Liver (tissue), 9 donors: ENCODE measurements around the gene OR2L13. TPM values are rescaled to one million over a fixed set of nuclear protein-coding genes. Genes with fewer than 3 reads are reported as not detected.

Source experiments
- DNase-seq: peaks from one replicate; pipeline ENCODE4 v3.0.0-alpha.2; 2017; ENCODE audit warnings: low spot score
- H3K27ac ChIP-seq, 2 donors: one replicate each; pipeline ENCODE4 v1.7.0; 2013; ENCODE audit warnings: inconsistent platforms in 2 of 2, low read length in 2 of 2, control low read depth in 1 of 2, low read depth in 1 of 2, mild to moderate bottlenecking in 1 of 2
- H3K27me3 ChIP-seq, 4 donors: one replicate each; pipeline versions ENCODE4 v1.6.1 to v1.7.0; 2013; ENCODE audit warnings: low read length in 3 of 4, inconsistent platforms in 1 of 4, mild to moderate bottlenecking in 1 of 4, moderate library complexity in 1 of 4; ENCODE audit not compliant: control insufficient read depth in 4 of 4, insufficient read depth in 4 of 4
- H3K36me3 ChIP-seq, 4 donors: one replicate each; pipeline versions ENCODE4 v1.6.1 to v1.7.0; 2013; ENCODE audit warnings: low read length in 3 of 4, mild to moderate bottlenecking in 3 of 4, low read depth in 1 of 4, moderate library complexity in 1 of 4; ENCODE audit not compliant: control insufficient read depth in 4 of 4, insufficient read depth in 3 of 4
- H3K4me1 ChIP-seq, 4 donors: one replicate each; pipeline versions ENCODE4 v1.6.1 to v1.7.0; 2013; ENCODE audit warnings: low read length in 3 of 4, mild to moderate bottlenecking in 3 of 4, moderate library complexity in 1 of 4; ENCODE audit not compliant: control insufficient read depth in 4 of 4, insufficient read depth in 4 of 4
- H3K4me3 ChIP-seq, 3 donors: one replicate each; pipeline versions ENCODE4 v1.6.1 to v1.7.0; 2013; ENCODE audit warnings: low read length in 3 of 3, control low read depth in 1 of 3, low read depth in 1 of 3, mild to moderate bottlenecking in 1 of 3
- H3K9ac ChIP-seq, 2 donors: one replicate each; pipeline ENCODE4 v1.7.0; 2013; ENCODE audit warnings: low read length in 2 of 2, mild to moderate bottlenecking in 2 of 2, moderate library complexity in 2 of 2, control low read depth in 1 of 2, low read depth in 1 of 2
- H3K9me3 ChIP-seq, 4 donors: one replicate each; pipeline versions ENCODE4 v1.6.1 to v1.7.0; 2013; ENCODE audit warnings: low read length in 3 of 4; ENCODE audit not compliant: control insufficient read depth in 4 of 4
- EGR1 ChIP-seq, 2 donors: IDR thresholded peaks; 2 replicates each; pipeline ENCODE4 v1.6.1; 2016 to 2018; ENCODE audit warnings: antibody characterized with exemption in 2 of 2, low read depth in 2 of 2
- FOXA1 ChIP-seq: IDR thresholded peaks from 2 replicates; pipeline ENCODE4 v1.6.1; 2016; ENCODE audit warnings: antibody characterized with exemption
- FOXA2 ChIP-seq: IDR thresholded peaks from 2 replicates; pipeline ENCODE4 v1.6.1; 2016; ENCODE audit warnings: antibody characterized with exemption
- GABPA ChIP-seq, 2 donors: IDR thresholded peaks in 1 of 2; conservative IDR thresholded peaks in 1 of 2; 2 replicates each; pipeline ENCODE4 v1.6.1; 2016; ENCODE audit warnings: antibody characterized with exemption in 2 of 2, mild to moderate bottlenecking in 1 of 2, moderate library complexity in 1 of 2
- HNF4A ChIP-seq, 2 donors: conservative IDR thresholded peaks; 2 replicates each; pipeline ENCODE4 v1.6.1; 2016; ENCODE audit warnings: antibody characterized with exemption in 2 of 2, mild to moderate bottlenecking in 2 of 2
- HNF4G ChIP-seq: IDR thresholded peaks from 2 replicates; pipeline ENCODE4 v1.6.1; 2016; ENCODE audit warnings: antibody characterized with exemption
- JUND ChIP-seq, 2 donors: IDR thresholded peaks; 2 replicates each; pipeline ENCODE4 v1.6.1; 2016; ENCODE audit warnings: antibody characterized with exemption in 2 of 2
- NR2F2 ChIP-seq: IDR thresholded peaks from 2 replicates; pipeline ENCODE4 v1.6.1; 2016; ENCODE audit warnings: antibody characterized with exemption
- RAD21 ChIP-seq, 2 donors: IDR thresholded peaks; 2 replicates each; pipeline ENCODE4 v1.6.1; 2016; ENCODE audit warnings: antibody characterized with exemption in 2 of 2, mild to moderate bottlenecking in 2 of 2
- RXRA ChIP-seq, 2 donors: IDR thresholded peaks; 2 replicates each; pipeline ENCODE4 v1.6.1; 2017 to 2018; ENCODE audit warnings: antibody characterized with exemption in 2 of 2, mild to moderate bottlenecking in 1 of 2
- SP1 ChIP-seq: IDR thresholded peaks from 2 replicates; pipeline ENCODE4 v1.6.1; 2018; ENCODE audit warnings: antibody characterized with exemption, mild to moderate bottlenecking
- TAF1 ChIP-seq: conservative IDR thresholded peaks from 2 replicates; pipeline ENCODE4 v1.6.1; 2016; ENCODE audit warnings: antibody characterized with exemption, mild to moderate bottlenecking
- YY1 ChIP-seq: IDR thresholded peaks from 2 replicates; pipeline ENCODE4 v1.6.1; 2016; ENCODE audit warnings: antibody characterized with exemption, mild to moderate bottlenecking
- WGBS: extraction: QIAGEN DNeasy Blood & Tissue Kit; methylation state at CpG from one replicate; pipeline ENCODE4 v1.1.7; 2013; 5-methylcytosine and 5-hydroxymethylcytosine counted together
- polyA plus RNA-seq, 2 donors: library from polyadenylated mRNA; stranded (reverse) in 1 of 2; unstranded in 1 of 2; fragments of 200-250 nt in 1 of 2; fragments of >200 nt in 1 of 2; fragmentation: Nextera tagmentation in 1 of 2; extraction: Ambion mirVana in 1 of 2; gene quantifications; one replicate each; pipeline versions ENCODE4 v1.2.1 to v1.2.3, GENCODE V29; 2013 to 2015
- total RNA-seq, 2 donors: library from RNA; depleted of rRNA; stranded (reverse); fragments of >200 nt; gene quantifications; one replicate each; pipeline ENCODE4 v1.2.3, GENCODE V29; 2014
- TF ChIP-seq, protein P1 (sequence below): IDR thresholded peaks from 2 replicates; pipeline ENCODE4 v1.6.1; 2016; ENCODE audit warnings: antibody characterized with exemption
- TF ChIP-seq, protein P2 (sequence below): IDR thresholded peaks from 2 replicates; pipeline ENCODE4 v1.6.1; 2016; ENCODE audit warnings: antibody characterized with exemption, mild to moderate bottlenecking
- TF ChIP-seq, protein P3 (sequence below): IDR thresholded peaks from 2 replicates; pipeline ENCODE4 v1.6.1; 2016; ENCODE audit warnings: antibody characterized with exemption
- TF ChIP-seq, protein P4 (sequence below): IDR thresholded peaks from 2 replicates; pipeline ENCODE4 v1.6.1; 2016; ENCODE audit warnings: antibody characterized with exemption
- donor health status: healthy.
- donor health status: healthy.
- donor health status: healthy.
- donor health status: healthy.
- donor health status: healthy.

OR2L13 gene
- total and polyA plus RNA-seq, 4 donors: not detected

DNA sequence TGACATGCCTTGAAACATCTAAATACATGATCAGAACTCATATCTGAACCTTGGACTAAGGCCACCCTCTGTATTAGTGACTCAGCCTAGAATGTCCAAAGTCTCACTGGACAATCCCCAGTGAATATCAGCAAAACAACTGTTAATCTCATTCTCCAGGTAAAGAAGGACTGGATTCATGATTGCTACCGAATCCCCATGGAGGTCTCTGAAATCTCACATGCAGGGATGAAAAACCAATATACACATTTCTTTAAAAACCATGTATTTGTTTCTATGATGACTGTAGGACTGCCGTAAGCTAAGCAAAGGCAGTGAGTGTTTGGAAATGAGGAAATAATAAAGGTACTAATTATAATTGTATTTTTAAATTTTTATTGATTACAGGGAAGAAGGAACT is 48.4 kb upstream of the OR2L13 start, which contains the start of gene OR2L3:
TSS of gene OR2L3 (plus strand) at position 301 of the 400 bp plus-strand sequence. CDS start 13,846 bp downstream, outside the sequence.
- no peak for TF ChIP-seq RXRA (IDR thresholded peaks at IDR 0.05)
- Histone ChIP-seq H3K4me3 (no peak within 1 kb of the TSS), H3K27ac (no peak within 1 kb of the TSS), H3K9me3 (no peaks in the 10 kb centered on the region), H3K9ac (no peak within 1 kb of the TSS), H3K4me1 (no peaks in the 10 kb centered on the region), H3K36me3 (no peaks in the 10 kb centered on the region), H3K27me3 (no peaks in the 10 kb centered on the region)
- no peak for DNase-seq
- WGBS: 63% methylated on average over 2 of the region's 2 CpGs

DNA sequence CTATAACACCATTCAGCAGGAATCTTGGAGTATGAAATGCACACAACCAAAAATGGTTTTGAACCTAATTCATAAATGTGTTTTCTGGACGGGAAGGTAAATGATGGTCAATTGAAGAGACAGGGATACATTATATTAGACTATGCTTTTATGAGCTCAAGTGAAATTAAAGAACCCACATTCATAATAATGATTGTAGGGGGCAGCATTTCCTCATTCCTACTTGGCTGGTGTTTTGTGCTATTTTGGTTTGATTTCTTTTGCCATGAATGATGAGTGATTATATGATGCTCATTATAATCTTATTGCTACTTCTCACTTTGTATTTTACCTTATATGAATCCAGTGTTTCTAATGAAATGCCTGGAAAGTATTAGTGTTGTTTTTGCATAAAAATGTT is 48.0 kb upstream of the OR2L13 start:
- Histone ChIP-seq H3K36me3 (no peaks in the 10 kb centered on the region), H3K9ac (no peak overlapping the region), H3K4me1 (no peaks in the 10 kb centered on the region), H3K4me3 (no peak overlapping the region), H3K27ac (no peak overlapping the region), H3K27me3 (no peaks in the 10 kb centered on the region), H3K9me3 (no peaks in the 10 kb centered on the region)
- 46% methylated on average over 1 of the region's 1 CpG for WGBS
- TF ChIP-seq HNF4G: no peak
- TF ChIP-seq SP1: no peak
- TF ChIP-seq FOXA2: no peak
- TF ChIP-seq, protein P1, sequence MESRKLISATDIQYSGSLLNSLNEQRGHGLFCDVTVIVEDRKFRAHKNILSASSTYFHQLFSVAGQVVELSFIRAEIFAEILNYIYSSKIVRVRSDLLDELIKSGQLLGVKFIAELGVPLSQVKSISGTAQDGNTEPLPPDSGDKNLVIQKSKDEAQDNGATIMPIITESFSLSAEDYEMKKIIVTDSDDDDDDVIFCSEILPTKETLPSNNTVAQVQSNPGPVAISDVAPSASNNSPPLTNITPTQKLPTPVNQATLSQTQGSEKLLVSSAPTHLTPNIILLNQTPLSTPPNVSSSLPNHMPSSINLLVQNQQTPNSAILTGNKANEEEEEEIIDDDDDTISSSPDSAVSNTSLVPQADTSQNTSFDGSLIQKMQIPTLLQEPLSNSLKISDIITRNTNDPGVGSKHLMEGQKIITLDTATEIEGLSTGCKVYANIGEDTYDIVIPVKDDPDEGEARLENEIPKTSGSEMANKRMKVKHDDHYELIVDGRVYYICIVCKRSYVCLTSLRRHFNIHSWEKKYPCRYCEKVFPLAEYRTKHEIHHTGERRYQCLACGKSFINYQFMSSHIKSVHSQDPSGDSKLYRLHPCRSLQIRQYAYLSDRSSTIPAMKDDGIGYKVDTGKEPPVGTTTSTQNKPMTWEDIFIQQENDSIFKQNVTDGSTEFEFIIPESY: no peak
- no peak for TF ChIP-seq EGR1 (IDR thresholded peaks at IDR 0.05; ENCODE audit: low read depth in 2 of 2)
- TF ChIP-seq RAD21 (IDR thresholded peaks at IDR 0.05): no peak
- TF ChIP-seq TAF1: no peak
- TF ChIP-seq JUND (IDR thresholded peaks at IDR 0.05): no peak
- TF ChIP-seq, protein P2, sequence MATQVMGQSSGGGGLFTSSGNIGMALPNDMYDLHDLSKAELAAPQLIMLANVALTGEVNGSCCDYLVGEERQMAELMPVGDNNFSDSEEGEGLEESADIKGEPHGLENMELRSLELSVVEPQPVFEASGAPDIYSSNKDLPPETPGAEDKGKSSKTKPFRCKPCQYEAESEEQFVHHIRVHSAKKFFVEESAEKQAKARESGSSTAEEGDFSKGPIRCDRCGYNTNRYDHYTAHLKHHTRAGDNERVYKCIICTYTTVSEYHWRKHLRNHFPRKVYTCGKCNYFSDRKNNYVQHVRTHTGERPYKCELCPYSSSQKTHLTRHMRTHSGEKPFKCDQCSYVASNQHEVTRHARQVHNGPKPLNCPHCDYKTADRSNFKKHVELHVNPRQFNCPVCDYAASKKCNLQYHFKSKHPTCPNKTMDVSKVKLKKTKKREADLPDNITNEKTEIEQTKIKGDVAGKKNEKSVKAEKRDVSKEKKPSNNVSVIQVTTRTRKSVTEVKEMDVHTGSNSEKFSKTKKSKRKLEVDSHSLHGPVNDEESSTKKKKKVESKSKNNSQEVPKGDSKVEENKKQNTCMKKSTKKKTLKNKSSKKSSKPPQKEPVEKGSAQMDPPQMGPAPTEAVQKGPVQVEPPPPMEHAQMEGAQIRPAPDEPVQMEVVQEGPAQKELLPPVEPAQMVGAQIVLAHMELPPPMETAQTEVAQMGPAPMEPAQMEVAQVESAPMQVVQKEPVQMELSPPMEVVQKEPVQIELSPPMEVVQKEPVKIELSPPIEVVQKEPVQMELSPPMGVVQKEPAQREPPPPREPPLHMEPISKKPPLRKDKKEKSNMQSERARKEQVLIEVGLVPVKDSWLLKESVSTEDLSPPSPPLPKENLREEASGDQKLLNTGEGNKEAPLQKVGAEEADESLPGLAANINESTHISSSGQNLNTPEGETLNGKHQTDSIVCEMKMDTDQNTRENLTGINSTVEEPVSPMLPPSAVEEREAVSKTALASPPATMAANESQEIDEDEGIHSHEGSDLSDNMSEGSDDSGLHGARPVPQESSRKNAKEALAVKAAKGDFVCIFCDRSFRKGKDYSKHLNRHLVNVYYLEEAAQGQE: no peak
- no peak for TF ChIP-seq FOXA1
- no peak for TF ChIP-seq GABPA (IDR thresholded peaks at IDR 0.05 in 1 of 2, conservative IDR thresholded peaks at IDR 0.05 in 1 of 2)
- TF ChIP-seq, protein P3, sequence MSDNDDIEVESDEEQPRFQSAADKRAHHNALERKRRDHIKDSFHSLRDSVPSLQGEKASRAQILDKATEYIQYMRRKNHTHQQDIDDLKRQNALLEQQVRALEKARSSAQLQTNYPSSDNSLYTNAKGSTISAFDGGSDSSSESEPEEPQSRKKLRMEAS: no peak
- DNase-seq: no peak

DNA sequence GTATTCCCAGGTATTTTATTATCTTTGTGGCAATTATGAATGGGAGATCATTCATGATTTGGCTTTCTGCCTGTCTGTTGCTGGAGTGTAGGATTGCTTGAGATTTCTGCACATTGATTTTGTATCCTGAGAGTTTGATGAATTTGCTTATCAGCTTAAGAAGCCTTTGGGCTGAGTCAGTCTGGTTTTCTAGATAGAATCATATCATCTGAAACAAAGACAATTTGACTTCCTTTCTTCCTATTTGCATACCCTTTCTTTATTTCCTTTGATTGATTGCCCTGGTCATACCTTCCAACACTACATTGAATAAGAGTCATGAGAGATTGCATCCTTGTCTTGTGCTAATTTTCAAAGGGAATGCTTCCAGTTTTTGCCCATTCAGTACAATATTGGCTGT is 40.3 kb upstream of the OR2L13 start:
- Histone ChIP-seq H3K9me3 (no peaks in the 10 kb centered on the region), H3K9ac (no peak overlapping the region)
- no peak for TF ChIP-seq HNF4G
- no peak for TF ChIP-seq SP1
- TF ChIP-seq, protein P4, sequence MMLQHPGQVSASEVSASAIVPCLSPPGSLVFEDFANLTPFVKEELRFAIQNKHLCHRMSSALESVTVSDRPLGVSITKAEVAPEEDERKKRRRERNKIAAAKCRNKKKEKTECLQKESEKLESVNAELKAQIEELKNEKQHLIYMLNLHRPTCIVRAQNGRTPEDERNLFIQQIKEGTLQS: no peak
- TF ChIP-seq RXRA (IDR thresholded peaks at IDR 0.05): no peak
- no peak for TF ChIP-seq FOXA1
- TF ChIP-seq YY1: no peak
- TF ChIP-seq, protein P3: no peak
- TF ChIP-seq EGR1 (IDR thresholded peaks at IDR 0.05; ENCODE audit: low read depth in 2 of 2): no peak
- no peak for TF ChIP-seq HNF4A (conservative IDR thresholded peaks at IDR 0.05)
- no peak for TF ChIP-seq NR2F2
- TF ChIP-seq, protein P2: no peak
- no peak for TF ChIP-seq RAD21 (IDR thresholded peaks at IDR 0.05)

More for the DNA sequence above, 40.3 kb upstream of the OR2L13 start:
- no peak for DNase-seq
- Histone ChIP-seq H3K36me3 (no peaks in the 10 kb centered on the region), H3K4me3 (no peak overlapping the region), H3K27ac (no peak overlapping the region), H3K4me1 (no peaks in the 10 kb centered on the region), H3K27me3 (no peaks in the 10 kb centered on the region)
